A673 (cell line): ENCODE measurements around the gene MYRF.

Source experiments
- CTCF ChIP-seq: fragments of 300-800, 200-600 bp; sonication (generic); conservative IDR thresholded peaks from 2 replicates; pipeline ENCODE4 v1.5.1; 2017; ENCODE audit warnings: low read depth, mild to moderate bottlenecking, antibody characterized with exemption, low read length, moderate library complexity, mixed read lengths
- EZH2 ChIP-seq: fragments of 200-600 bp; sonication (generic); IDR thresholded peaks from 2 replicates; pipeline ENCODE4 v1.6.1; 2017; ENCODE audit warnings: borderline replicate concordance, low read depth, mild to moderate bottlenecking, mixed read lengths, antibody characterized with exemption, low read length; ENCODE audit not compliant: poor library complexity, severe bottlenecking

- TF ChIP-seq CTCF (no peak), EZH2 (no peak)
Observed at GRCh38 chr11:61718621-61719302, 33.7 kb upstream of the MYRF start.
